Naive thymus-derived CD4-positive, alpha-beta T cell (primary cell): Measurements from ENCODE around the gene VPS52. TPM values are rescaled to one million over a fixed set of nuclear protein-coding genes. Genes with fewer than 3 reads are reported as not detected.
"Not testable (repeated sequence)": the region's sequence is repeated elsewhere in the genome, so short reads cannot be mapped to it uniquely, and the experiment has no call there.

Experiments used
- ATAC-seq: fragments of 150-1000 bp; cut with Tn5 transposase; 2 replicates; pipeline ENCODE4 v1.10.0; 2021; ENCODE audit warnings: mild to moderate bottlenecking, moderate library complexity
- CTCF ChIA-PET: fragments of 350-600 bp; sonication (Branson Sonifier 250); formaldehyde crosslinking; loops from one replicate; lab custom pipeline; 2021; ENCODE audit warnings: antibody characterized with exemption; lab: Charles Lee
- POLR2A ChIA-PET: fragments of 350-600 bp; sonication (Branson Sonifier 250); formaldehyde crosslinking; loops from one replicate; lab custom pipeline; 2021; ENCODE audit warnings: antibody characterized with exemption, inconsistent platforms; lab: Charles Lee
- DNase-seq, 9 donors: peaks; one replicate each; pipeline versions ENCODE4 v3.0.0 to v3.0.0-alpha.2; 2020 to 2022; ENCODE audit warnings: mixed read lengths in 1 of 9
- H3K27ac ChIP-seq: one replicate; pipeline ENCODE4 v1.7.0; 2013; ENCODE audit warnings: mild to moderate bottlenecking, low read depth, low read length, moderate library complexity
- H3K27me3 ChIP-seq, 2 donors: one replicate each; pipeline ENCODE4 v1.7.0; 2013; ENCODE audit warnings: low read length in 2 of 2, mild to moderate bottlenecking in 2 of 2, moderate library complexity in 2 of 2; ENCODE audit not compliant: control insufficient read depth in 2 of 2, insufficient read depth in 2 of 2
- H3K36me3 ChIP-seq, 3 experiments: 1 replicate in 2 of 3; 2 replicates in 1 of 3; pipeline ENCODE4 v1.7.0; 2013; ENCODE audit warnings: low read length in 3 of 3, mild to moderate bottlenecking in 3 of 3, moderate library complexity in 1 of 3; ENCODE audit not compliant: insufficient read depth in 3 of 3, control insufficient read depth in 2 of 3
- H3K4me1 ChIP-seq, 2 donors: one replicate each; pipeline ENCODE4 v1.7.0; 2013; ENCODE audit warnings: low read length in 2 of 2, mild to moderate bottlenecking in 2 of 2, moderate library complexity in 1 of 2; ENCODE audit not compliant: control insufficient read depth in 2 of 2, insufficient read depth in 2 of 2
- H3K4me3 ChIP-seq: 2 replicates; pipeline ENCODE4 v1.7.0; 2013; ENCODE audit warnings: mild to moderate bottlenecking, low read length
- H3K9me3 ChIP-seq, 3 experiments: 1 replicate in 2 of 3; 2 replicates in 1 of 3; pipeline ENCODE4 v1.7.0; 2013; ENCODE audit warnings: low read length in 3 of 3; ENCODE audit not compliant: control insufficient read depth in 2 of 3
- H3K27ac Mint-ChIP-seq, 9 donors: one replicate each; pipeline ENCODE4 v1.8.0; 2020 to 2022; ENCODE audit warnings: mixed read lengths in 9 of 9, mild to moderate bottlenecking in 8 of 9, moderate library complexity in 5 of 9, inconsistent platforms in 2 of 9
- H3K27me3 Mint-ChIP-seq, 5 donors: one replicate each; pipeline ENCODE4 v1.8.0; 2021 to 2022; ENCODE audit warnings: mixed read lengths in 5 of 5, mild to moderate bottlenecking in 1 of 5
- H3K36me3 Mint-ChIP-seq, 5 donors: one replicate each; pipeline ENCODE4 v1.8.0; 2020 to 2022; ENCODE audit warnings: mixed read lengths in 5 of 5, mild to moderate bottlenecking in 3 of 5, inconsistent platforms in 1 of 5
- H3K4me1 Mint-ChIP-seq, 7 donors: one replicate each; pipeline ENCODE4 v1.8.0; 2020 to 2022; ENCODE audit warnings: mixed read lengths in 7 of 7, mild to moderate bottlenecking in 3 of 7, inconsistent platforms in 1 of 7
- H3K4me3 Mint-ChIP-seq, 10 donors: one replicate each; pipeline ENCODE4 v1.8.0; 2020 to 2022; ENCODE audit warnings: mild to moderate bottlenecking in 10 of 10, mixed read lengths in 10 of 10, moderate library complexity in 6 of 10, inconsistent platforms in 2 of 10
- H3K9me3 Mint-ChIP-seq, 11 donors: one replicate each; pipeline ENCODE4 v1.8.0; 2020 to 2022; ENCODE audit warnings: mixed read lengths in 11 of 11, mild to moderate bottlenecking in 4 of 11, inconsistent platforms in 1 of 11, moderate library complexity in 1 of 11
- intact Hi-C, 2 donors: fragments of 100-400 bp; cut with micrococcal nuclease; formaldehyde crosslinking; loops; one replicate each; pipeline ENCODE4 v1.15.1; 2023
- polyA plus RNA-seq, 2 donors: library from polyadenylated mRNA; unstranded; fragments of 300-500 nt; fragmentation: Illumina TruSeq; gene quantifications; one replicate each; pipeline ENCODE4 v1.2.3, GENCODE V29; 2021
- total RNA-seq, 6 experiments: library from RNA in 5 of 6; stranded (reverse) in 5 of 6; gene quantifications; 1 replicate in 5 of 6; 2 replicates in 1 of 6; pipeline ENCODE4 v1.2.3 and lab custom pipeline; 2021 to 2026

The VPS52 gene
- total and polyA plus RNA-seq, 7 experiments from 2014 or later = 15.5 to 110 (median 81.1) TPM

GRCh38 chr6:33285214-33285613 lies 13.5 kb upstream of the VPS52 start:
- H3K36me3 Mint-ChIP-seq = peaks cover 4 to 16% (median 11%) of the 10 kb centered on the region in 5 donors
- H3K9me3 ChIP-seq, H3K4me3 ChIP-seq, ATAC-seq, H3K27me3 Mint-ChIP-seq, H3K9me3 Mint-ChIP-seq, DNase-seq, H3K4me3 Mint-ChIP-seq, H3K27ac Mint-ChIP-seq, H3K27me3 ChIP-seq, CTCF ChIA-PET, H3K27ac ChIP-seq: not testable (repeated sequence)
- Histone ChIP-seq H3K36me3 (peaks cover 0 to 68% (median 5%) of the 10 kb centered on the region in 3 experiments), H3K4me1 (peaks cover 14 to 15% of the 10 kb centered on the region in 2 donors)
- POLR2A ChIA-PET = interaction anchor here (5.7 kb wide), 1 partner anchor 13 kb away, joined by 51 read pairs; the partner anchor contains the start of gene RGL2
- intact Hi-C loops = loop anchor here in 1 of 2 donors (5.0 kb wide), 1 partner anchor 83 kb away; the partner anchor contains the start of genes HSD17B8, RXRB and SLC39A7
- peaks cover 22 to 48% (median 40%) of the 10 kb centered on the region in 7 donors for H3K4me1 Mint-ChIP-seq

DNA sequence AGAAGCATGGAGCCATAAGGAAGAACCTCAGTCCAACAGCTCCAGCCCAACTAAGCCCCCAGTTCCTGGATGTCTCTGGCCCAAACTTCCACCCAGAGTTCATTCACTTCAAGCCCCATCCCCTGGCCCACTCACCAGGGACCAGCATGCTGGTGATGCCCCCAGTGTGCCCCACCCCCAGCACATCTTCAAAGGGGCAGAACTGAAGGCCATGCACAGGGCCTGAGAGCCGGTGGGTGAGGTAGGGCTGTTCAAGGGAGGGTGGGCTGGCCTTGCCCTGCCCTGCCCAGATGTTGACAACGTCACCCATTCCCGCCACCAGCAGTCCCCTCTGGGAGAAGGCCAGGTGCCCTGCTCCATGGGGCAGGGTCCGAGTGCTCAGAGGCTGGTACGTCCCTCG lies 8.9 kb upstream of the VPS52 start:
- H3K9me3 ChIP-seq = no peaks in the 10 kb centered on the region
- no peak for DNase-seq

GRCh38 chr6:33279971-33280511 lies 8.4 kb upstream of the VPS52 start:
- Histone ChIP-seq H3K4me3 (no peak overlapping the region), H3K27ac (peak overlapping the region; percentile 23), H3K36me3 (peaks cover 0 to 77% (median 5%) of the 10 kb centered on the region in 3 experiments), H3K9me3 (no peaks in the 10 kb centered on the region), H3K27me3 (no peaks in the 10 kb centered on the region), H3K4me1 (peaks cover 18 to 24% of the 10 kb centered on the region in 2 donors)
- peak overlapping the region in 4 of 9 donors; percentile 25 to 67 (median 44) for H3K27ac Mint-ChIP-seq
- H3K4me3 Mint-ChIP-seq = peak overlapping the region in 4 of 10 donors; percentile 35 to 52 (median 46)
- no peaks in the 10 kb centered on the region for H3K9me3 Mint-ChIP-seq
- peaks cover 13 to 55% (median 40%) of the 10 kb centered on the region in 7 donors for H3K4me1 Mint-ChIP-seq
- ATAC-seq = peak; percentile 22
- no peak for DNase-seq
- intact Hi-C loops = loop anchor here in 1 of 2 donors (10.0 kb wide), 1 partner anchor 1085 kb away; the partner anchor contains the start of genes GPSM3 and PBX2
- ChIA-PET POLR2A (interaction anchor here (0.6 to 7.7 kb wide), 5 partner anchors 8 to 31 kb away, joined by 3 to 123 read pairs (median 22); partner anchors contain the start of genes PFDN6, RGL2, RPS18 and VPS52), CTCF (no interaction called here)
- H3K27me3 Mint-ChIP-seq = no peaks in the 10 kb centered on the region
- H3K36me3 Mint-ChIP-seq = peaks cover 0 to 16% (median 0%) of the 10 kb centered on the region in 5 donors

More for the DNA sequence above, 8.9 kb upstream of the VPS52 start:
- intact Hi-C loops = no loop called here
- ATAC-seq = no peak
- peak overlapping the region in 2 of 10 donors; percentile 35 to 52 for H3K4me3 Mint-ChIP-seq
- peaks cover 0 to 76% (median 5%) of the 10 kb centered on the region in 3 experiments for H3K36me3 ChIP-seq
- H3K9me3 Mint-ChIP-seq = no peaks in the 10 kb centered on the region
- H3K4me1 ChIP-seq = peaks cover 15 to 22% of the 10 kb centered on the region in 2 donors
- peak overlapping the region; percentile 32 for H3K27ac ChIP-seq
- ChIA-PET CTCF (interaction anchor here (1.4 kb wide), 1 partner anchor 9 kb away, joined by 4 read pairs; the partner anchor contains the start of genes RPS18 and VPS52), POLR2A (interaction anchor here (0.7 to 7.7 kb wide), 3 partner anchors 9 to 16 kb away, joined by 3 to 123 read pairs (median 22); partner anchors contain the start of genes PFDN6, RPS18, VPS52 and WDR46)
- peaks cover 0 to 12% (median 0%) of the 10 kb centered on the region in 5 donors for H3K36me3 Mint-ChIP-seq
- peaks cover 12 to 50% (median 36%) of the 10 kb centered on the region in 7 donors for H3K4me1 Mint-ChIP-seq
- H3K27me3 Mint-ChIP-seq = no peaks in the 10 kb centered on the region
- H3K4me3 ChIP-seq = no peak overlapping the region
- no peaks in the 10 kb centered on the region for H3K27me3 ChIP-seq
- H3K27ac Mint-ChIP-seq = peak overlapping the region in 5 of 9 donors; percentile 25 to 67 (median 40)

DNA sequence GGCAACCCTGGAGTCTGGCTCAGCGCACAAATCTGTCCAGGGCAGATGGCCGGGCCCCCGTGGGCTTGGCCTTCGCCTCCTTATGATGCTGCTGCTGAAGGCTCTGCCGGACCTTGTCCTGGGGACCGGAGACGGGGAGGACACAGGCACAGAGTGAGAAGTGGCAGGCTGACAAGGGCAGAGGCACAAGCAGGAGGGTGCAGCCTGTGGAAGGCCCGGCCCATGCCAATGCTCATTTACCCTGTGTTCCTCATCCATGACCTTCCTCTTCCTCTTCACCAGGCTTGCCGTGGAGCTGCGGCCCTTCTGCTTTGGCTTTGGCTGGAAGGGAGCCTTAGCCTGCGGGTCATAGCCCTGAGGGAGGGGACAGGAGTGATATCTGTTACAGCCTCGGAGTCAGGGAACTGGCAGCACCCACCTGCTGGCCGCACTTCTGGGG lies 7.6 kb upstream of the VPS52 start:
- Mint-ChIP-seq H3K27me3 (no peaks in the 10 kb centered on the region), H3K36me3 (peaks cover 0 to 23% (median 5%) of the 10 kb centered on the region in 5 donors), H3K9me3 (no peaks in the 10 kb centered on the region), H3K4me1 (peaks cover 20 to 62% (median 48%) of the 10 kb centered on the region in 7 donors), H3K4me3 (peak overlapping the region in 5 of 10 donors; percentile 2 to 93 (median 84)), H3K27ac (peak overlapping the region in 3 of 9 donors; percentile 25 to 63 (median 46))
- Histone ChIP-seq H3K36me3 (peaks cover 0 to 77% (median 5%) of the 10 kb centered on the region in 3 experiments), H3K4me3 (no peak overlapping the region), H3K27ac (no peak overlapping the region), H3K4me1 (peaks cover 26 to 30% of the 10 kb centered on the region in 2 donors), H3K27me3 (no peaks in the 10 kb centered on the region), H3K9me3 (no peaks in the 10 kb centered on the region)
- intact Hi-C loops = loop anchor here in 1 of 2 donors (10.0 kb wide), 1 partner anchor 1084 kb away; the partner anchor contains the start of genes GPSM3 and PBX2
- ChIA-PET POLR2A (interaction anchor here (0.7 to 7.7 kb wide), 7 partner anchors 10 to 65 kb away, joined by 3 to 123 read pairs (median 28); partner anchors contain the start of genes PFDN6, RGL2, WDR46 and ZBTB22), CTCF (interaction anchor here (1.9 kb wide), 1 partner anchor 20 kb away, joined by 5 read pairs; no protein-coding TSS in a partner anchor)
- DNase-seq = no peak
- ATAC-seq = no peak

DNA sequence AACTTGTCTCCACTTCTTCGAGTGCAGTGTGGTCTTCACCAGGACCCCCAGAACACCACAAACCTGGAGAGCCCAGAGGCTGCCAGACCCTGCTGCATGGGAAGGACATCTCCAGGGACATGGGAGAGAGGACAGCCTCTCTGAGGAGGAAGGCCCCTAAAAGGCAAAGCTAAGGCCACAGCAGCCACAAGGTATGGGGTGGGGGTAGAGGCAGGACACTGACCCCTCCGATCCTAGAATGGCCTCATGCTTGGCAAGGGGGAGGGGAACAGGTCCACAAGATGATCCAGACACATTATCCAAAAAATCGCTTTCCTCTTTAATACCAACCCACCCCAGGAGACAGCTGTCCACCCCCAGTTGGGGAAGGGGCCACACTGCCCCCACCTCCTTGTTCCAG lies 7.1 kb upstream of the VPS52 start:
- peaks cover 0 to 78% (median 5%) of the 10 kb centered on the region in 3 experiments for H3K36me3 ChIP-seq
- intact Hi-C loops = loop anchor here in 1 of 2 donors (10.0 kb wide), 1 partner anchor 1084 kb away; the partner anchor contains the start of genes GPSM3 and PBX2
- ChIA-PET CTCF (interaction anchor here (0.8 to 2.1 kb wide), 3 partner anchors 9 to 21 kb away, joined by 3 to 13 read pairs (median 5); partner anchors contain the start of genes PFDN6 and WDR46), POLR2A (interaction anchor here (1.0 to 7.7 kb wide), 10 partner anchors 11 to 152 kb away, joined by 3 to 123 read pairs (median 18); partner anchors contain the start of genes PFDN6, RGL2, WDR46 and ZBTB22)
- no peak overlapping the region for H3K4me3 ChIP-seq
- Mint-ChIP-seq H3K27me3 (no peaks in the 10 kb centered on the region), H3K4me1 (peaks cover 23 to 67% (median 50%) of the 10 kb centered on the region in 7 donors), H3K9me3 (no peaks in the 10 kb centered on the region), H3K4me3 (peak overlapping the region; percentile 51 to 93 (median 88)), H3K36me3 (peaks cover 0 to 25% (median 6%) of the 10 kb centered on the region in 5 donors), H3K27ac (peak overlapping the region in 7 of 9 donors; percentile 33 to 93 (median 66))
- peak overlapping the region; percentile 87 for H3K27ac ChIP-seq
- ATAC-seq (no peak), DNase-seq (no peak)
- H3K27me3 ChIP-seq = no peaks in the 10 kb centered on the region
- H3K9me3 ChIP-seq = no peaks in the 10 kb centered on the region
- peaks cover 31 to 35% of the 10 kb centered on the region in 2 donors for H3K4me1 ChIP-seq

DNA sequence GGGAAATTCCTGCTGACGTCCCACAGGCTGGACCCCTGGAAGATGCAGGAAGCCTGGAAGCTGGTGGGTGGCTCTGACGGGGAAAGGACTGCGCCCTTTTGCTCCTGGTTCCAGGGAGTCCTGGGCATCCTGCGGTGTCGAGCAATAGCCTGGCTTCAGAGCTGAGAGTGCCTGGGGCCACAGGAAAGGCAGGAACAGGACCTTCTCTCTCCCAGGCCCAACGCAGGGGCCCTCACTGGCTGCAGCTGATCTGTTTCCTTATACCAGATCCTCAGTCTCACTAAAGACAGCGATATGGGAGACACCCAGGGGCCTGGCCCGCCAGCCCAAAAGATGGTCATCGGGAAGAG lies 6.7 kb upstream of the VPS52 start:
- Mint-ChIP-seq H3K36me3 (peaks cover 0 to 26% (median 6%) of the 10 kb centered on the region in 5 donors), H3K4me3 (peak overlapping the region; percentile 55 to 93 (median 91)), H3K4me1 (peaks cover 25 to 71% (median 54%) of the 10 kb centered on the region in 7 donors), H3K27me3 (no peaks in the 10 kb centered on the region), H3K9me3 (no peaks in the 10 kb centered on the region), H3K27ac (peak overlapping the region in 8 of 9 donors; percentile 25 to 93 (median 62))
- H3K4me3 ChIP-seq = peak overlapping the region; percentile 67
- ATAC-seq (no peak), DNase-seq (no peak)
- intact Hi-C loops = loop anchor here in 1 of 2 donors (10.0 kb wide), 1 partner anchor 1084 kb away; the partner anchor contains the start of genes GPSM3 and PBX2
- CTCF ChIA-PET = interaction anchor here (0.6 to 2.1 kb wide), 4 partner anchors 9 to 268 kb away, joined by 3 to 13 read pairs (median 4); partner anchors contain the start of genes PFDN6 and WDR46
- H3K27ac ChIP-seq = peak overlapping the region; percentile 87
- H3K27me3 ChIP-seq = no peaks in the 10 kb centered on the region
- peaks cover 0 to 77% (median 5%) of the 10 kb centered on the region in 3 experiments for H3K36me3 ChIP-seq
- peaks cover 35 to 39% of the 10 kb centered on the region in 2 donors for H3K4me1 ChIP-seq
- POLR2A ChIA-PET = interaction anchor here (1.0 to 7.7 kb wide), 12 partner anchors 10 to 307 kb away, joined by 3 to 123 read pairs (median 10); partner anchors contain the start of genes PFDN6, RGL2, WDR46 and ZBTB22
- no peaks in the 10 kb centered on the region for H3K9me3 ChIP-seq
